Stimulated activated CD4-positive, alpha-beta T cell treated with anti-CD3 and anti-CD28 coated beads, Interleukin-15, amount 100 ng/mL, for 1 hour (primary cell): ENCODE measurements around the gene NCAPD2.

Experiments used
- DNase-seq, 2 donors: peaks; one replicate each; pipeline ENCODE4 v3.0.0-alpha.2; 2020; ENCODE audit warnings: low read depth in 1 of 2, low spot score in 1 of 2

NCAPD2 gene, protein sequence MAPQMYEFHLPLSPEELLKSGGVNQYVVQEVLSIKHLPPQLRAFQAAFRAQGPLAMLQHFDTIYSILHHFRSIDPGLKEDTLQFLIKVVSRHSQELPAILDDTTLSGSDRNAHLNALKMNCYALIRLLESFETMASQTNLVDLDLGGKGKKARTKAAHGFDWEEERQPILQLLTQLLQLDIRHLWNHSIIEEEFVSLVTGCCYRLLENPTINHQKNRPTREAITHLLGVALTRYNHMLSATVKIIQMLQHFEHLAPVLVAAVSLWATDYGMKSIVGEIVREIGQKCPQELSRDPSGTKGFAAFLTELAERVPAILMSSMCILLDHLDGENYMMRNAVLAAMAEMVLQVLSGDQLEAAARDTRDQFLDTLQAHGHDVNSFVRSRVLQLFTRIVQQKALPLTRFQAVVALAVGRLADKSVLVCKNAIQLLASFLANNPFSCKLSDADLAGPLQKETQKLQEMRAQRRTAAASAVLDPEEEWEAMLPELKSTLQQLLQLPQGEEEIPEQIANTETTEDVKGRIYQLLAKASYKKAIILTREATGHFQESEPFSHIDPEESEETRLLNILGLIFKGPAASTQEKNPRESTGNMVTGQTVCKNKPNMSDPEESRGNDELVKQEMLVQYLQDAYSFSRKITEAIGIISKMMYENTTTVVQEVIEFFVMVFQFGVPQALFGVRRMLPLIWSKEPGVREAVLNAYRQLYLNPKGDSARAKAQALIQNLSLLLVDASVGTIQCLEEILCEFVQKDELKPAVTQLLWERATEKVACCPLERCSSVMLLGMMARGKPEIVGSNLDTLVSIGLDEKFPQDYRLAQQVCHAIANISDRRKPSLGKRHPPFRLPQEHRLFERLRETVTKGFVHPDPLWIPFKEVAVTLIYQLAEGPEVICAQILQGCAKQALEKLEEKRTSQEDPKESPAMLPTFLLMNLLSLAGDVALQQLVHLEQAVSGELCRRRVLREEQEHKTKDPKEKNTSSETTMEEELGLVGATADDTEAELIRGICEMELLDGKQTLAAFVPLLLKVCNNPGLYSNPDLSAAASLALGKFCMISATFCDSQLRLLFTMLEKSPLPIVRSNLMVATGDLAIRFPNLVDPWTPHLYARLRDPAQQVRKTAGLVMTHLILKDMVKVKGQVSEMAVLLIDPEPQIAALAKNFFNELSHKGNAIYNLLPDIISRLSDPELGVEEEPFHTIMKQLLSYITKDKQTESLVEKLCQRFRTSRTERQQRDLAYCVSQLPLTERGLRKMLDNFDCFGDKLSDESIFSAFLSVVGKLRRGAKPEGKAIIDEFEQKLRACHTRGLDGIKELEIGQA (N-terminal part only)

GRCh38 chr12:6493497-6494257 is at the start of gene NCAPD2:
Gene NCAPD2 (plus strand): TSS chr12:6494102. CDS start chr12:6495099, 997 bp downstream.
- DNase-seq: peak; percentile 85 to 90

- DNase-seq: no peak
Observed at GRCh38 chr12:6444704-6445688, 48.9 kb upstream of the NCAPD2 start, which contains the start of gene CD27. Gene CD27 (plus strand): TSS chr12:6444955. CDS start chr12:6445096, 141 bp downstream.

DNA sequence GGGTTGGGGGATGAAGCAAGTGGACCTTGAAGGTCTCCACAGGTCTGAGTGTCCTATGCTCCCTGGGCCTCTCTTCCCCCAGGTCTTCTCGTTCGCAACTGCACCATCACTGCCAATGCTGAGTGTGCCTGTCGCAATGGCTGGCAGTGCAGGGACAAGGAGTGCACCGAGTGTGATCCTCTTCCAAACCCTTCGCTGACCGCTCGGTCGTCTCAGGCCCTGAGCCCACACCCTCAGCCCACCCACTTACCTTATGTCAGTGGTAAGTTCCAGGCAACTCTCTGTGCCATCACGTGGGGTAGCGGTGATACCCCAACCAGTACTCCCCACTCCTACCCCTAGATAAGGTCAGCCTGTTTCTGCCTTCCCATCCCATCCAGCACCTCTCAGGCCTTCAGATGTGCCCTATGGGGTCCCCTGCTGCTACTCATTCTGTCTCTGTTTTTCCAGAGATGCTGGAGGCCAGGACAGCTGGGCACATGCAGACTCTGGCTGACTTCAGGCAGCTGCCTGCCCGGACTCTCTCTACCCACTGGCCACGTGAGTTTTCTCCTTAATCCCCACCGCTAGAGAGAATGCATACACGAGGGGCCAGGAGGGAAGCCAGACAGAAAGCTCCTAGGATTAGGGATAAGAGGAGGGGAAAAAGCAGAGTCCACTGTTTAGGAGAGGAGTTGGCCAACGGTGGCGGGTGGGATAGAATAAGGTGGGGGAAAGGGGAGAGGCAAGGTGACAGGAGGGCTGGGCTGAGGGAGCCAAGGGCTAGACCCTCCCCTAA is 43.6 kb upstream of the NCAPD2 start:
- DNase-seq: no peak

DNA sequence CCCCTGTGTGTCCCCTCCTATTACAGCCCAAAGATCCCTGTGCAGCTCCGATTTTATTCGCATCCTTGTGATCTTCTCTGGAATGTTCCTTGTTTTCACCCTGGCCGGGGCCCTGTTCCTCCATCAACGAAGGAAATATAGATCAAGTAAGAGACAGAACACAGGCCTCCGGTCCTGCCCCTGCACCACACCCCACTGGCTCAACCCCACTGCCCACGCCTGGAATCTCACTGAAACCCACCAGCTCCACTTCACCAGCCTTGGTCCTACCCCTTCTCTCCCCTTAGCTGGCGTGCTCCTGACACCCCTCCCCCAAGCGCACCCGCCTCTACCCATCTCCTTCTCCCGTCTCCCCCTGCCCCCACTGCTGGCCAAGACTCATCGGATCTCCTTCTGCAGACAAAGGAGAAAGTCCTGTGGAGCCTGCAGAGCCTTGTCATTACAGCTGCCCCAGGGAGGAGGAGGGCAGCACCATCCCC is 43.0 kb upstream of the NCAPD2 start:
- DNase-seq: no peak

DNA sequence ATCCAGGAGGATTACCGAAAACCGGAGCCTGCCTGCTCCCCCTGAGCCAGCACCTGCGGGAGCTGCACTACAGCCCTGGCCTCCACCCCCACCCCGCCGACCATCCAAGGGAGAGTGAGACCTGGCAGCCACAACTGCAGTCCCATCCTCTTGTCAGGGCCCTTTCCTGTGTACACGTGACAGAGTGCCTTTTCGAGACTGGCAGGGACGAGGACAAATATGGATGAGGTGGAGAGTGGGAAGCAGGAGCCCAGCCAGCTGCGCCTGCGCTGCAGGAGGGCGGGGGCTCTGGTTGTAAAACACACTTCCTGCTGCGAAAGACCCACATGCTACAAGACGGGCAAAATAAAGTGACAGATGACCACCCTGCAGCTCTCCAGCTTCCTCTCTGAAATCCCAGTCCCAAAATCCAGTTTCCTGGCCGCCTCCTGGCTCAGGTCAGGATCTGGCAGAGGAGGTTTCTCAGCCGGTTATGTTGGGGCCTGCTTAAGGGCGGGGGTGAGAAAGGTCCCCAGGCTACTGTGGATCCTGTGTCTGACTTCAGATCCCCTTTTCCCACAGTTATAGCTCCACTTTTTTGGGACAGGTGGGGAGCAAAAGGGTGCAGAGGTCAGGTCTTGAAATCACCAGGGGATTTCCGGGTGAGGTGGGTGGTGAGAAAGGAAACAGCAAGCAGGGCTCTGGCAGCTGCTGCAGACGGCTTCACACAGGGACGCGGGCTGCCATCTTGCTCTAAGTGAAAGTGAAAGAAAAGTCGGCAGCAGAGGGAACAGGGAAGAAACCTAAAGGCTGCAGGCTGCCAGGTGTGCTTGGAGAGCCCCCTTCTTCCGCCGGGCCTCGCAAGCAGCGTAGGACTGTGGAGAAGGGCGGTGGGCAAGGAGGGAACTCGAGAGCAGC is 42.3 kb upstream of the NCAPD2 start, which contains the start of gene TAPBPL:
Gene TAPBPL, plus strand, starts transcription at position 695 of the 897 bp plus-strand sequence. CDS start 207 bp downstream, outside the sequence.
- peak; percentile 55 to 61 for DNase-seq

GRCh38 chr12:6452245-6452943 is 41.5 kb upstream of the NCAPD2 start:
- DNase-seq: no peak

- no peak for DNase-seq
Observed at GRCh38 chr12:6452944-6453630, 40.8 kb upstream of the NCAPD2 start.

DNA sequence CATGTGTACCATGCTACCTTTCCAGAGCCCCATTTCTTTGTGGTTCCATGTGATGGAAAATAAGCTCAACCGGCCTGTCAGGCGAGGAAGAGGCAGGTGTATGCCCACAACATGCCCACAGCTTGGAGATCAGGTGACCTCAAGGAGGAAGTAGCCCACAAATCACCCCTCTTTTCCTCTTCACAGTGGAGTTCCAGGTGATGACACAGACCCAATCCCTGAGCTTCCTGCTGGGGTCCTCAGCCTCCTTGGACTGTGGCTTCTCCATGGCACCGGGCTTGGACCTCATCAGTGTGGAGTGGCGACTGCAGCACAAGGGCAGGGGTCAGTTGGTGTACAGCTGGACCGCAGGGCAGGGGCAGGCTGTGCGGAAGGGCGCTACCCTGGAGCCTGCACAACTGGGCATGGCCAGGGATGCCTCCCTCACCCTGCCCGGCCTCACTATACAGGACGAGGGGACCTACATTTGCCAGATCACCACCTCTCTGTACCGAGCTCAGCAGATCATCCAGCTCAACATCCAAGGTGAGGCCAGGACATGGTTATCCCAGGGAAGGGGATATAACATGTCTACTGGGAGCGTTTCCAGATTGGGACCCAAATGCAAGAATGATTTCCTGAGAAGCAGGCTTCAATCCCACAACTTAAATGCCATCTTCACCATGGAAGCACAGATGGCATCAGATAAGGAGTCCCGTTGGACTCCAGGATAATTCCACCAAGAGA is 36.5 kb upstream of the NCAPD2 start:
- DNase-seq: no peak

DNA sequence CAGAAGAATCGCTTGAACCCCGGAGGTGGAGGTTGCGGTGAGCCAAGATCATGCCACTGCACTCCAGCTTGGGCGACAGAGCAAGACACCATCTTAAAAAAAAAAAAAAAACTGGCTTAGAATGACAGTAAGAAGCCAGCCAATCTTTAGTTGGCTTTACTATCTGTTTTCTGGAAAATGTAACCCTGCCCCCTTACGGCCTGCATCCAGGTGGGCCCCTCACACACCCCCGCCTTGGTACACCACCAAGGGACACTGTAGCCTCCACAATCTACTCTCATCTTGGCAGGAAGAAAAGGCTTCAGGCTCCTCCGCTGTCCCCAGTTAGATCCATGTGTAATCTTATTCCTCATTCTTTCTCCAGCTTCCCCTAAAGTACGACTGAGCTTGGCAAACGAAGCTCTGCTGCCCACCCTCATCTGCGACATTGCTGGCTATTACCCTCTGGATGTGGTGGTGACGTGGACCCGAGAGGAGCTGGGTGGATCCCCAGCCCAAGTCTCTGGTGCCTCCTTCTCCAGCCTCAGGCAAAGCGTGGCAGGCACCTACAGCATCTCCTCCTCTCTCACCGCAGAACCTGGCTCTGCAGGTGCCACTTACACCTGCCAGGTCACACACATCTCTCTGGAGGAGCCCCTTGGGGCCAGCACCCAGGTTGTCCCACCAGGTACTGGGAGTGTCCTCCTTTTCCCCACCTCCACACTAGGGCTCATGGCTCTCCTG is 35.5 kb upstream of the NCAPD2 start:
- no peak for DNase-seq

DNA sequence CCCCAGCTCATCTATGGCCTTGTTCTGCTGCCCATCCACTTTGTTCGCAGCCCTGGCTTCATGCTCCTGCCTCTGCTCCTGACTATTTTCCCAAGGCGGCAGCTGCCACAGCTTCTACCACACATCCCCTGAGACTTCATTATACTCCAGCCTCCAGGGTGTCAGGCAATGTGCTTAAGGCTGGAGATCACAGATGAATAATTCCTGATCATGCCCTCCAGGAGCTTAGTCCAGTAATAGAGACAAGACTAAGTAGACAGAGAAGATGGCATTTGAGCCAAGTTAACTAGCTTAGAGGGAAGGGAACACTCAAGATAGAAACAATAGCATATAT is 34.9 kb upstream of the NCAPD2 start:
- DNase-seq: no peak

DNA sequence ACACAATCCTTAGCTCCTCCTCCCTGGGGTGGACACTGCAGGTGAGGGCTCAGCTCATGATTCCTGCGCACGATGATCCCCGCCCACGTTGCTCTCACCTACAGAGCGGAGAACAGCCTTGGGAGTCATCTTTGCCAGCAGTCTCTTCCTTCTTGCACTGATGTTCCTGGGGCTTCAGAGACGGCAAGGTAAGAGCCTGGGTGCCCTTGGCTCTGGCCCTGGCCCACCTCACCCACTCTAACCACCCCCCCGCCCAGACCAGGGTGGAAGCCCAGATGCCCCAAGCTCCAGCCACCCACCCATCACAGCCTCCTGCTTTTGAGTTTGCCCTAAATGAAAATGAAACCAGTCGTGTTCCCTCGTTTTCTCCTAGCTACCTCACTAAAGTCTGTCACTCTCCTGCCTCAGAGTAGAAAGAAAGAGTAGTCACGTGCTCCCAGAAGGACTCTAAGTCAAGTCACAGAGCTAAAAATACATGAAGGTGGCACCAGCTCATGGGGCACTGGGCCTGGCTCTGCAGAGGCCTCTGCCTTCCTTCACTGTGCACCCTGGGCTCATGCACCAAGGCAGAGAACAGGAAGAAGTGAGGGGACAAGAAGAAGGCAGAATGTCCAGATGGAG is 33.0 kb upstream of the NCAPD2 start:
- no peak for DNase-seq

GRCh38 chr12:6461401-6462233 is 32.3 kb upstream of the NCAPD2 start:
- peak; percentile 45 to 62 for DNase-seq

GRCh38 chr12:6462234-6462995 is 31.5 kb upstream of the NCAPD2 start:
- no peak for DNase-seq
